ENCODE data around the gene IFT81. TPM values are rescaled to one million over a fixed set of nuclear protein-coding genes. Genes with fewer than 3 reads are reported as not detected.

IFT81 gene
- total RNA-seq, 1 donor from 2014 or later: 4.3 TPM

- ChIA-PET CTCF (no interaction called here), POLR2A (interaction anchor here (1.6 kb wide), 1 partner anchor 10 kb away, joined by 4 read pairs; no protein-coding TSS in a partner anchor)
- Mint-ChIP-seq H3K4me1 (peaks cover 10% of the 10 kb centered on the region), H3K9me3 (no peaks in the 10 kb centered on the region), H3K27me3 (no peaks in the 10 kb centered on the region), H3K36me3 (ENCODE audit: low read depth) (no peaks in the 10 kb centered on the region), H3K27ac (no peak overlapping the region), H3K4me3 (no peak overlapping the region)
- no peak for TF ChIP-seq CTCF (IDR thresholded peaks at IDR 0.05)
- intact Hi-C loops (cut with micrococcal nuclease): no loop called here
- DNase-seq: no peak
- no peak for ATAC-seq (ENCODE audit: low read depth)
Observed at GRCh38 chr12:110135806-110136205, 11.6 kb downstream of the IFT81 start.

GRCh38 chr12:110137786-110138185 lies 13.6 kb downstream of the IFT81 start:
- H3K36me3 Mint-ChIP-seq (ENCODE audit: low read depth): no peaks in the 10 kb centered on the region
- peaks cover 10% of the 10 kb centered on the region for H3K4me1 Mint-ChIP-seq
- no peak overlapping the region for H3K4me3 Mint-ChIP-seq
- intact Hi-C loops (cut with micrococcal nuclease): no loop called here
- CTCF ChIA-PET: no interaction called here
- H3K27me3 Mint-ChIP-seq: no peaks in the 10 kb centered on the region
- ATAC-seq (ENCODE audit: low read depth): no peak
- no peaks in the 10 kb centered on the region for H3K9me3 Mint-ChIP-seq
- H3K27ac Mint-ChIP-seq: no peak overlapping the region
- TF ChIP-seq CTCF (IDR thresholded peaks at IDR 0.05): no peak
- POLR2A ChIA-PET: no interaction called here
- no peak for DNase-seq

GRCh38 chr12:110141389-110141788 lies 17.2 kb downstream of the IFT81 start:
- Mint-ChIP-seq H3K36me3 (ENCODE audit: low read depth) (no peaks in the 10 kb centered on the region), H3K4me3 (no peak overlapping the region), H3K27me3 (no peaks in the 10 kb centered on the region), H3K4me1 (no peaks in the 10 kb centered on the region), H3K9me3 (no peaks in the 10 kb centered on the region), H3K27ac (no peak overlapping the region)
- POLR2A ChIA-PET: no interaction called here
- ATAC-seq (ENCODE audit: low read depth): no peak
- CTCF ChIA-PET: no interaction called here
- DNase-seq: no peak
- intact Hi-C loops (cut with micrococcal nuclease): no loop called here
- no peak for TF ChIP-seq CTCF (IDR thresholded peaks at IDR 0.05)

GRCh38 chr12:110146986-110147385 lies 22.8 kb downstream of the IFT81 start:
- POLR2A ChIA-PET: interaction anchor here (0.6 kb wide), 1 partner anchor 1341 kb away, joined by 4 read pairs; no protein-coding TSS in a partner anchor
- no peak for TF ChIP-seq CTCF (IDR thresholded peaks at IDR 0.05)
- no peak for DNase-seq
- H3K27me3 Mint-ChIP-seq: no peaks in the 10 kb centered on the region
- H3K4me1 Mint-ChIP-seq: peaks cover 10% of the 10 kb centered on the region
- no peak overlapping the region for H3K4me3 Mint-ChIP-seq
- peaks cover 5% of the 10 kb centered on the region for H3K36me3 Mint-ChIP-seq (ENCODE audit: low read depth)
- no peak overlapping the region for H3K27ac Mint-ChIP-seq
- intact Hi-C loops (cut with micrococcal nuclease): no loop called here
- CTCF ChIA-PET: no interaction called here
- H3K9me3 Mint-ChIP-seq: peaks cover 3% of the 10 kb centered on the region
- no peak for ATAC-seq (ENCODE audit: low read depth)

GRCh38 chr12:110149086-110149660 lies 25.0 kb downstream of the IFT81 start:
- H3K27ac Mint-ChIP-seq: no peak overlapping the region
- no peak for DNase-seq

More at GRCh38 chr12:110149086-110149660, 25.0 kb downstream of the IFT81 start:
- ATAC-seq (ENCODE audit: low read depth): no peak
- TF ChIP-seq CTCF (IDR thresholded peaks at IDR 0.05): no peak
- intact Hi-C loops (cut with micrococcal nuclease): no loop called here
- H3K27me3 Mint-ChIP-seq: no peaks in the 10 kb centered on the region
- H3K9me3 Mint-ChIP-seq: peaks cover 3% of the 10 kb centered on the region
- ChIA-PET CTCF (no interaction called here), POLR2A (no interaction called here)
- peaks cover 10% of the 10 kb centered on the region for H3K4me1 Mint-ChIP-seq
- peaks cover 5% of the 10 kb centered on the region for H3K36me3 Mint-ChIP-seq (ENCODE audit: low read depth)
- no peak overlapping the region for H3K4me3 Mint-ChIP-seq
